GM18507 (cell line): ENCODE results near the gene PYDC1.
"Not testable (repeated sequence)": the region's sequence is repeated elsewhere in the genome, so short reads cannot be mapped to it uniquely, and the experiment has no call there.

ENCODE experiments used
- DNase-seq: peaks from one replicate; pipeline ENCODE4 v3.0.0; 2011; ENCODE audit warnings: low read depth; ENCODE audit not compliant: insufficient read length; ENCODE audit errors: extremely low spot score
- FAIRE-seq: peaks from 2 replicates; lab custom pipeline; 2011; peaks lifted over from hg19 to GRCh38; lab: Jason Lieb, UNC

PYDC1 gene

DNA sequence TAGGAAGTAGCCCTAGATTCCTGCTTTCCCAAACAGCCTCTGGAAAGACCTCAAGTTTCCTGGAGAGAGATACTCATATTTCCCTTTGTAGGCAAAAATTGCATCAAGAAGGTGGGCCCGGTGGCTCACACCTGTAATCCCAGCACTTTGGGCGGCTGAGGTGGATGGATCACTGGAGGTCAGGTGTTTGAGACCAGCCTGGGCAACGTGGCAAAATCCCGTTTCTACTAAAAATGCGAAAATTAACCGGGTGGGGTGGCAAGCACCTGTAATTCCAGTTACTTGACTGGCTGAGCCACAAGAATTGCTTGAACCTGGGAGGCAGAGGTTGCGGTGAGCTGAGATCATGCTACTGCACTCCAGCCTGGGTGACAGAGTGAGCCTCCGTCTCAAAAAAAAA, 16.8 kb downstream of the PYDC1 start:
- FAIRE-seq, DNase-seq: not testable (repeated sequence)

DNA sequence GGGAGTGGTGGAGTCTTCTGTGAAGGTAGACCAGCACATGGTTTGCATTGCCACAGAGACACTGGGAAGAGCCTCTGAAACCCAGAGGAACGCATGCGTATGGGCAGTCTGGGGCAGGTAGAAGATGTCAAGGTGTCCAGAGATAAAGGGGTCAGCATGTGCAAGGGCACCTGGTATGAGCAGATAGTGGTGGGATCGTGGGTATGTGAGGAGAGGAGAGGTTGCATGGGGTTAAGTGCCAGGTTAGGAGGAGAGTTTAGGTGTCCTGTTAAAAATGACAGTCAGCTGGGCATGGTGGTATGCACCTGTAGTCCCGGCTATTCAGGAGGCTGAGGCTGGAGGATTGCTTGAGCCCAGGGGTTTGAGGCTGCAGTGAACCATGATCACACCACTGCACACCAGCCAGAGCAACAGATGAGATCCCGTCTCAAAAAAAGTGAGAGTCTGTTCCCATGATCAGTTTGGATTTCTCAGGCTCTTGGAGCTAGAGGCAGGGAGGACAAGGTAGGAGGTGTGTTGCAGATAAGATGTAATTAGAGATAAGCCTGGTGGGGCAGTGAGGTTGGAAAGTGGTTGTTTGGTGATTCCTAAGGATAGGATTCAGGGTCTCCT, 17.4 kb downstream of the PYDC1 start:
- no peak for FAIRE-seq

DNA sequence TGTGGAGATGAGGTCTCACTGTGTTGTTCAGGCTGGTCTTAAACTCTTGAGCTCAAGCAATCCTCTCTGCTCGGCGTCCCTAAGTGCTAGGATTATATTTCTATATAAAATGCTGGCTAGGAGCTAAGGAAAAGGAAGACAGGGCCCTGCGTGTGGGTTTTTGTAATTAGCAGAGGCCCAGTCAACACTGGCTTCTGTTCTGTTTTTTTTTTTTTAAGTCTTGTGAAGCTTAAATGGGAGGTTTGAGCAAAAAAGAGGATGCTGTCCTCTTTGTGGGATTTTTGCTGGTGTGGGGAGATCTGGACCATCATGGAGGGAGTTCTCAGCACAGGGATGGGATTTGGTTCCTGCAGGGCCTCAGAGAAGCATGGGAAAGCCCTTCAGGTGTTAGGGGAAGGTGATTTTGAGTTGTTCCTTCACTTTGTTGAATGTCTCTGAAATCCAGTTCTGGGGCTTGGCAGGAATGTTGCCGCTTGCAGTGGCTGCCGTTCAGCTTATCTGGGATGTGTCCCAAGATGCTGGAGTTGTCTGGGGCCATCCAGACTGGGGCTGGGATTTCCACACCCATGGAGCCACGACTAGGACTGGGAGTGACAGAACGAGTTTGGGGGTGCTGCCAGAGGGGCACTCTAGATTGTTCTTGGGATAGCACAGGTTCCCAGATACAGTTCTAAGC, 18.6 kb downstream of the PYDC1 start:
- no peak for FAIRE-seq
- no peak for DNase-seq

More for the DNA sequence above, 17.4 kb downstream of the PYDC1 start:
- DNase-seq: no peak

DNA sequence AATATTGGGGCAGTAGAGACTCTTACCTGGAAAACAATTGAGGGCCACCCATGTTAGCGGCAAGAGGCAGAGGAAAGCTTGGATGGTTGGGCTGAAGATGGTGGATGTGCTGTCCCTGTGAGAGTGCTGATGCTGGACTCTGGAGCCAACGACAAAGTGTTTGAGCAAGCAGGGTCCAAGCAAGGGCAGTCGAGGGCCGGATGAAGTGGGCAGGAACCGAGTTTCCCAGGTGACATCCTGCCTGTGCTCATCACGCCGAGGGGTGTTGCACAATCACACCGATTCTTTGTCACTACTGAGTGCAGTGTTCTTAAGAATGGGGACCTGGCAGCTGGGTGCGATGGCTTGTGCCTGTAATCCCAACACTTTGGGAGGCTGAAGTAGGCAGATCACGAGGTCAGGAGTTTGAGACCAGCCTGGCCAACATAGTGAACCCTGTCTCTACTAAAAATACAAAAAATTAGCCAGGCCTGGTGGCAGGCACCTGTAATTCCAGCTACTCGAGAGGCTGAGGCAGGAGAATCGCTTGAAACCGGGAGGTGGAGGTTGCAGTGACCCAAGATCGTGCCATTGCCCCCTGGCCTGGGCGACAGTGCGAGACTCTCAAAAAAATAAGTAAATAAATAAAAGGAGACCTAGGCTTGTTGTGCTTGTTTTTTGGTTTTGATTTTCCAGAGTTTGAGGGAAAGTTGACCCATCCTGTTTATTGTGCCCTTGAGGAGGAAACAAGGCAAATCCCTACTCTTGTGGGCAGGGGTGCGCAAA, 20.4 kb downstream of the PYDC1 start:
- DNase-seq (no peak), FAIRE-seq (no peak)

DNA sequence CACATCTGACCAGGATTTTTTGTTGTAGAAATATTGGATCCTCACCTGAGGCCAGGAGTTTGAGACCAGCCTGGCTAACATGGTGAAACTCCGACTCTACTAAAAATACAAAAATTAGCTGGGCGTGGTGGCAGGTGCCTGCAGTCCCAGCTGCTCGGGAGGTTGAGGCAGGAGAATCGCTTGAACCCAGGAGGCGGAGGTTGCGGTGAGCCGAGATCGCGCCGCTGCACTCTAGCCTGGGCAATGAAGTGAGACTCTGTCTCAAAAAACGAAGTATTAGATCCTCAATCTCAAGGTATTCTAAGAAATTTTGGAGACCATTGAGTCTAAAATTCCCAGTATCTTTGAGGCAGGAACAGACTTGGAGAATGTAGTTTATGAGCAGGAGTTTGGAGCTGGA, 21.1 kb downstream of the PYDC1 start:
- FAIRE-seq, DNase-seq: not testable (repeated sequence)

DNA sequence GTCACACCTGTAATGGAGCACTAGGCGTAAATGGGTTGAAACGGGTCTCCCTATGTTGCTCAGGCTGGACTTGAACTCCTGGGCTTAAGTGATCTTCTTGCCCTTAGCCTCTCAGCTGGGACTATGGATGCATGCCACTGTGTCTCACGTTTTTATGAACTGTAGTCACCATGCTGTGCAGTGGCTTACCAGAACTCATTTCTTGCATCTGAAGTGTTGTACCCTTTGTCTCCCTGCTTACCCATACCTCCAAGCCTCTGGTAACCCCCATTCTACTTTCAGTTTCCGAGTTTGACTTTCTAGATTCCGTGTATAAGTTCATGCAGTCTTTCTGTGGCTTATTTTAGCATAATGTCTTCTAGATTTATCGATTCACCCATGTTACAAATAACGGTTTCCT, 22.0 kb downstream of the PYDC1 start:
- DNase-seq (no peak), FAIRE-seq (no peak)

DNA sequence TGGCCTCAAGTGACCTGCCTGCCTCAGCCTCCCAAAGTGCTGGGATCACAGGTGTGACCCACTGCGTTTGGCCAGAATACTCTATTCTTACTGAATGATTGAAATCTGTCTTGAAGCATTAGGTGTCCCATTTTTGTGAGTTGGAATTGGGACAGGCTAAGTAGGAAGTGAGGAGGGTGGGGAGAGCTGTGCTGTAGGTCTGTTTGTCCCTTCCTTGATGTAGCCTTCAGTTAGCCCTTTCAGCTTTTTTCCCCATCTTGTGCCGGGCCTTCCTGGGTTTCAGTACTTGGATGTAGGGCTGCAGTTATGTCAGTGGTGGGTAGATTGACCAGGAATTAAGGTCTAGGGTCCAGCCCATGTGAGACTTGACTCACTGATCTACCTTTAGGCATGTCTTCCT, 23.1 kb downstream of the PYDC1 start:
- no peak for FAIRE-seq

DNA sequence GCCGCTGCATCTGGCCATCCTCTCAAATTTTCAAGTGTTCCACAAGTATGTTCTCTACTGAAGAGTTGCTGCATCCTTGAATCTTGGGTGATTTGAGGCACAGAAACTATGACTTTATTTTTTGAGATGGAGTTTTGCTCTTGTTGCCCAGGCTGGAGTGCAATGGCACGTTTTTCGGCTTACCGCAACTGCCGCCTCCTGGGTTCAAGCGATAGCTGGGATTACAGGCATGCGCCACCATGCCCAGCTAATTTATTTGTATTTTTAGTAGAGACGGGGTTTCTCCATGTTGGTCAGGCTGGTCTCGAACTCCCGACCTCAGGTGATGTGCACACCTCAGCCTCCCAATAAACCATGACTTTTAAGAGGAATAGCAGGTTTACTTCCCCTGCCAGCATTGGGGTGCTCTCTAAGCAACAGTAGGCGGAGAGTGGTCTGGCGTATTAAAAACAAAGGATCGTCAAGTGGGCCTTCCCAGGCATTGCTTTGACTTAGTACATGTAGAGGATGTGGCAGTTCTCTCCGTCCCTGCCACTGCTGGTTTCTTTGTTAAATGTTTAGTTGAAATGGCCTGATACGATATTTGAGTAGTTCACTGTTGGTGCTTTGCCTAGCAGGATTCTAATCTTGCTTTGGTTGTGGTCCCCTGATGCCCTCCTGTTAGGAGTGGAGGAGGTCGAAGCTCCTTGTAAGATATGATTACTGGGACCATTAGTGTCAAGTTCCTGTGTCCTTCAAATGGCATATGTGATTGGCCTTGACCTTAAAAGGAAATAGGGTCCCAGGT, 23.9 kb downstream of the PYDC1 start:
- FAIRE-seq: no peak
- DNase-seq: no peak

More for the DNA sequence above, 23.1 kb downstream of the PYDC1 start:
- no peak for DNase-seq

DNA sequence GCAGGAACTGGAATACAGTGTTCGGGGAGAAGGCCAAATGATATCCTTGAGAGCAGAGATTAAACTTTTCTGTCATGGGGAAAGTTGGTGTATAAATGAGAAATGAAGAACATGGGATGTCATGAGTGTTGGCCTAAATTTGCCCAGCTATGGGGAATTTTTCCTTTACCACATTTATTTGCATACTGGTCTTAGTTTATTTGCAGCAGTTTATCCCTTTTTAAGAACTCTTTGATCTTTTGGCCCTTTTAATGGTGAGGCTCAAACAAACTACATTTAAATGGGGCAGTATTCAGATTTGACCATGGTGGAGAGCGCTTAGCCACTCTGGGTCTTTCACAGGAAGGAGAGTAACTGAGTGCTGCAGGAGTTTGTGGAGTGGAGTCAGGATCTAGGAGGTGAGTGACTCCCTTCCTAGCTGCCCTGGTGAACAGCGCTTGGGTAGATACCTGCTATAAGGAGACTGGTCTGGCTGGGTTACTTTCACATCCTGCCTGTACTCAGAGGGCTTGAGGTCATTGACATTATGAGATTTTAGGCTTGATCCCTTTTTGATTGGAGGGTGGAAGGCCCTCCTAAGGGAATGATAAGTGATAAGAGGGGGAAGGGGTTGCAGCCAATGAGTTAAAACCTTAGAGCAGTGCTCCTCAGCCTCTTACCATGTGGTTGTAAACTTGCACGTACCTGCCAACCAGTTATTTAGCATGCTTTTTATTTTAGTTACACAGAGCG, 25.1 kb downstream of the PYDC1 start:
- no peak for DNase-seq
- FAIRE-seq: no peak

DNA sequence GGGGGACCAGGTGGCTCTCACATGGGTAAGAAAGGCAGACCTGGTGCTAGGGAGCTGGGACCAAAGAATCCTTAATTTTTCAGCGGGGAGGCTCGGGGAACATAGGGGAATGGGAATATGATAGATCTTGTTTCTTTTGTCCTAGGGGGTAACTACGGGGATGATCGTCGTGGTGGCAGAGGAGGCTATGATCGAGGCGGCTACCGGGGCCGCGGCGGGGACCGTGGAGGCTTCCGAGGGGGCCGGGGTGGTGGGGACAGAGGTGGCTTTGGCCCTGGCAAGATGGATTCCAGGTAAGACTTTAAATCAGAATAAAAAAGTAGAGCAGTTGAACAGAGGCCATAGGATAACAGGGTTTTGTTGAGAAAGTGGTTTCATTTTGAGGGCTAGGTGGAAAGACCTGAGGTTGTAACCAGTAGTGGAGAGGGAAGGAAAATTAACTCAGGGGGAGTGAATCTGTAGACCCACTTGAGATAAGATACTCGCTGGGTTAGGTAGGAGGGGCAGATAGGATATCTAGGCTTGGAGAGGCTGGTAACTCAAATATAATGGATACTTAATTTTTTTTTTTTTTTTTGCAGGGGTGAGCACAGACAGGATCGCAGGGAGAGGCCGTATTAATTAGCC, 26.0 kb downstream of the PYDC1 start:
- DNase-seq: no peak
- no peak for FAIRE-seq

DNA sequence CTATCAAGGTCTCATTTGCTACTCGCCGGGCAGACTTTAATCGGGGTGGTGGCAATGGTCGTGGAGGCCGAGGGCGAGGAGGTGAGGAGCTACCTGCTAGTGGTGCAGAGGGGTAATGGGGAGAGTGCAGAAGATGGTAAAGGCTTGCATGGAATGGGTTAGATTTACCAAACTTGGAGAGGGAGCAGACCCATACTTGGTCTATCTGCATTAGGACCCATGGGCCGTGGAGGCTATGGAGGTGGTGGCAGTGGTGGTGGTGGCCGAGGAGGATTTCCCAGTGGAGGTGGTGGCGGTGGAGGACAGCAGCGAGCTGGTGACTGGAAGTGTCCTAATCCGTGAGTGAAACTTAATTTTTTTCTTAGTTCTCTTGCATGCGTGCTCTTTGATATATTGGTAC, 26.9 kb downstream of the PYDC1 start:
- DNase-seq (no peak), FAIRE-seq (no peak)

DNA sequence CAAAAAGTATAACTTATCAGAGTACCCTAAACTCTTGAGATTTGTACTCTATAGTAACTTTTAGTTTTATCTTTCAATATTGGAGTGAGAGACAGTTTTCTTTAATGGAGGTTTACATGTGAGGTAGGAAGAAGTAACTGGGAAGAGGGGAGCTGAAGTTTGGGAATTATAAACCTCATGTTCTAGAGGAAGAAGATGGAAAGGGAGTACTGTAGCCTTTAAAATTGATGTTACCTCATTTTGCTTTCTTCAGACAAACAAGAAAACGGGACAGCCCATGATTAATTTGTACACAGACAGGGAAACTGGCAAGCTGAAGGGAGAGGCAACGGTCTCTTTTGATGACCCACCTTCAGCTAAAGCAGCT, 27.5 kb downstream of the PYDC1 start:
- DNase-seq (no peak), FAIRE-seq (no peak)

DNA sequence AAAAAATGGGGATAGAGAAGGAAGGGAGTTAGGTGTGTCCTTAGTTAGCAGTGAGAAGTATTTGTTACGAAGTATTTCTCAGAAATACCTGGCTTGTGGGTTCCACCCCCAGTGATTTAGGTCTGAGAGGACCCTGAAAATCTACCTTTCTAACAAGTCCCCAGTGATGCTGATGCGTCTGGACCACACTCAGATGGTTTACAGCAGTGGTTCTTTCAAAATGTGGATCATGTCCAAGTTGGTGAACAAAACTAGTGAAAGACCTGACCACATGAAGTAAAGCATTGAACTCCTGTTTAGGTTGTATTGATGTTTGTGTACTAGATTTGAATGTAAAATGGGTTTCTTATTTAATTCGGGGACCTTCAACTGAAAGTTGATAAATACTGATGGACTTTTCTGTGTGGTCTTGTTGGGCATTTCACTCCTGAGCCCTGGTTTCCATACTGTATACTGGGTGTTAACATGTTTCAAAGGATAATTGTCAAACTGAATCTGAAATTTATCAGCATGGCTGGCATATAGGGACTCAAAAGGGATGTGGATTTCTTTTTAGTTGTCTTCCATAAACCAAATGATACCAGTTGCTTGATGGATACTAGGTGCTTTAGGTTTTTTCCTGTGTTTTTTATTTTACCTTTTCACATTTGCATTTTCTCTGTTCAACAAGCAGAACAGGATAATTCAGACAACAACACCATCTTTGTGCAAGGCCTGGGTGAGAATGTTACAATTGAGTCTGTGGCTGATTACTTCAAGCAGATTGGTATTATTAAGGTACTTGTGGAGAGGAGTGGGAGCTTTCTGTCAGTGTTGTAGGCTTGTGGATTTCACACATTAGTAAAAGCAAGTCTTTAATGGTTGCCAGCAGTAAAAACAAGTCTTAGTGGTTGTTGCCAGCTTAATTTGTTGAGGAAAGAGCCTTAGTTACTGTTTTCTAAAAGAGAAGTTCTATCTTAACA, 28.2 kb downstream of the PYDC1 start:
- FAIRE-seq: no peak
- no peak for DNase-seq

DNA sequence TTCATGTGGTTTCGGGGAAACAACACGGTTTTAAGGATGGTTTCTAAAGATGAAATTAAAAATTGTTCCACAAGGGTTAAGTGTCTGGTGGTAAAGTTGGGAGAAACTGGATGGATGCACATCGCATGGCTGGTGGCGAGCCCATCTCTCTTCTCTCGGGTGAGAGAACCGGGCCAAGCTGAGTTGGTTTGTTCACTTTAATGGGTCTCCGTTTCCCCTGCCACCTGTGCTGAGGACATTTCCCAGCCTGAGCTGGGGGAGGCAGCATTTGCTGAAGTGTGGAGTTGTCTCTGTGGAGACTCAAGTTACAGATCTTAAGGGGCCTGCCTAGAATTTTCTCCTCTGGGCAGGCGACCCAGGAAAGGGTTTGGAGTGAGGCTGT, 29.1 kb downstream of the PYDC1 start:
- no peak for DNase-seq
- no peak for FAIRE-seq

DNA sequence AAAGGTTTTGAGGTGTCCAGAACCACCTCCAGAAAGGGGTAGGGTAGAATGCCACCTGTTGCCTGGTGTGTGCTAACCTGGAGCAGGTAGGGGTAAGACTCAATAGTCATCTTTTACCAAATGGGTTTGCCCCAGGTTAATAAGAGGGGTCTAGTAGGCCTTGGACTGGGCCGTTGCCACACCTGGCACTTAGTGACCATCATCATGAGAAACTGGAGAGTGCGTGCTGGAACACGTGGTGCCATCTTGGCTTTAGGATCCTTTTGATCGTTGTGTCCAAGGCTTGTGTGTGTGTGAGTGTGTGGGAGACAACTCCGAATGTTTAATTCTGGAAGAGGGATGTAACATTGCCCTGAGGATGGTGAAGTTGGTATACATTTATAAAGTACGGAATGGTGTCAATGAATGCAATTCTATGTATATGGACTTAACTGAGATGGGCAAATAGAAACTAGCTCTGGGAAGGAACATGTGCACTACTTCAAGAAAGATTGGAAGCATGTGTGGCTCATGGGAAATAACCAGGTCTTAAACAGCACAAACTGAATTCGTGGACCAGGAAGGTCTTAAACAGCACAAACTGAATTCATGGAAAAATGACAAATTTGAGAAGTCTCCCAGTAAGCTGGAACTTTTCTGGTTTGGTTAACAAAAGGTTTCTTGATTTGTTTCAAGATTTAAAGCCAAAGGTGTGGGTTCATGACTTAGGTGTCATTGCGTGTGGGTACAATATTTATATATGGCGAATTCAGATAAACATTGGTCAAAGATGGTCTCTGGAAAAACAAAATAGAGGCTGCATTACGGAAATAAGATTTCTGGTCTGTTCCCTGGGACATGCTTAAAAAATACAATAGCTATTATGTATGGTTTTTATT, 29.8 kb downstream of the PYDC1 start:
- FAIRE-seq (no peak), DNase-seq (no peak)

DNA sequence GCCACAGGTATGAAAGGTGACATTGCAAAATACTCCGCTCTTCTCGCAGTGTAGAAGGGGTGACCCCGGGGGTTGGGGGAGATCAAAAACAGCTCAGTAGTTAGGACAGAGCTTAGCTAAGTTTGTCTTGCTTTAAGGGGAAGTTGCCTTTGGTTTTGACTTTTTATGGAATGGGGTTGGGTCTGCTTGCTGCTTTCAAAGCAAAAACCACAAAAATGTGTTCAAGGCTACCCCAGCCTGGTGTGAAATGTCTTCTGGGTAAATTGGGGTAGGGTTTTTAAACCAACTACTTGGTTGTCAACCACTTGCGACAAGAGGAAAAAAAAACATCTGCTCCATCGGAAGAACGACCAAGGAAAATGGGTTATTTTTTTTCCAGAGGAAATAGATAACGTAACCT, 30.8 kb downstream of the PYDC1 start:
- no peak for DNase-seq
- no peak for FAIRE-seq

DNA sequence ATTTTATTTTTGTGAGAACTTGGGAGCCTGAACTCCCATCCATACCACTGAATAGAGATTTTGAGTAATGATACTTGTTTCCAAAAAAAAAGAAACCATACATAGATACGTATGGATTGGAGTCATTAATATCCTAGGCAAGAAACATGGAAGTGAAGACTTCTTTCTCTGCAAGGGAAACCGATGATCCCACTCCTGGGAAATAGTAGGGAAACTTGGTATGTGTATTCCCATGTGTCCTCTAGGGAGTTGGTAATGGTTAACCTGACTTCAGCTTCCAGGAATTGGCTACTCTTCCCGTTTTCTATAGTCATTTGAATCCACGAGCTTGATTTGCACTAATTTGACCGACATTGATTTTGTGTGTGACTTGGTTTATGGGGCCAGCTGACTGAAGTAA, 31.6 kb downstream of the PYDC1 start:
- FAIRE-seq: no peak

More for the DNA sequence above, 31.6 kb downstream of the PYDC1 start:
- no peak for DNase-seq
